HL-60 (cell line): ENCODE data around the gene RGS4.

ENCODE experiments used
- DNase-seq, 2 experiments: peaks; one replicate each; pipeline ENCODE4 v3.0.0-alpha.2; 2010 to 2020; ENCODE audit warnings: low read depth in 1 of 2, low spot score in 1 of 2
- H3K27ac ChIP-seq: fragments of 250-450 bp; sonication (Bioruptor Pico); replicated peaks from 2 replicates; pipeline ENCODE4 v1.5.1; 2020; ENCODE audit warnings: mild to moderate bottlenecking, moderate library complexity
- H3K27me3 ChIP-seq: fragments of 250-450 bp; sonication (Bioruptor Pico); 2 replicates; pipeline ENCODE4 v1.5.1; 2021; ENCODE audit warnings: mild to moderate bottlenecking, moderate library complexity; ENCODE audit not compliant: insufficient read depth, poor library complexity, severe bottlenecking
- H3K4me3 ChIP-seq: replicated peaks from 2 replicates; pipeline ENCODE4 v1.5.1; 2011; ENCODE audit warnings: mild to moderate bottlenecking, control low read depth, low read length; ENCODE audit not compliant: insufficient read depth
- CTCF ChIP-seq: IDR thresholded peaks from one replicate; pipeline ENCODE4 v1.5.1; 2011; ENCODE audit warnings: low read length, control low read depth, inconsistent platforms; ENCODE audit not compliant: insufficient read depth
- GABPA ChIP-seq: IDR thresholded peaks from 2 replicates; pipeline ENCODE4 v1.6.1; 2012; ENCODE audit warnings: low read depth
- POLR2AphosphoS5 ChIP-seq: IDR thresholded peaks from 2 replicates; pipeline ENCODE4 v1.6.1; 2012; ENCODE audit warnings: low read depth
- REST ChIP-seq: IDR thresholded peaks from 2 replicates; pipeline ENCODE4 v1.6.1; 2012; ENCODE audit warnings: low read depth; ENCODE audit not compliant: insufficient replicate concordance
- SPI1 ChIP-seq: IDR thresholded peaks from 2 replicates; pipeline ENCODE4 v1.6.1; 2012; ENCODE audit warnings: low read depth, mild to moderate bottlenecking, borderline replicate concordance

The RGS4 gene

GRCh38 chr1:163107655-163108054, 38.5 kb downstream of the RGS4 start:
- DNase-seq, result no peak
- no peak for TF ChIP-seq GABPA
- TF ChIP-seq POLR2AphosphoS5, result no peak
- Histone ChIP-seq H3K27me3 (no peaks in the 10 kb centered on the region), H3K27ac (no peak overlapping the region), H3K4me3 (no peak overlapping the region)

GRCh38 chr1:163115887-163116286, 46.7 kb downstream of the RGS4 start:
- Histone ChIP-seq H3K4me3 (no peak overlapping the region), H3K27ac (no peak overlapping the region), H3K27me3 (no peaks in the 10 kb centered on the region)
- TF ChIP-seq SPI1 (no peak), GABPA (no peak), POLR2AphosphoS5 (no peak), REST (no peak), CTCF (no peak)
- no peak for DNase-seq

- DNase-seq, result no peak
These were observed 50.5 kb downstream of the RGS4 start for GRCh38 chr1:163119707-163120106.

More at GRCh38 chr1:163119707-163120106, 50.5 kb downstream of the RGS4 start:
- no peak overlapping the region for H3K27ac ChIP-seq
- H3K27me3 ChIP-seq, result no peaks in the 10 kb centered on the region
- H3K4me3 ChIP-seq, result no peak overlapping the region
- TF ChIP-seq GABPA, result no peak
- TF ChIP-seq CTCF, result no peak
- TF ChIP-seq SPI1, result no peak
- TF ChIP-seq REST, result no peak
- TF ChIP-seq POLR2AphosphoS5, result no peak
